GM12872 (cell line): Measurements from ENCODE around the gene SLC37A4.
A peak's percentile ranks its signal among the peaks of the same experiment; 100 is the strongest.

Source experiments
- TF ChIP-seq, protein P1 (sequence below): IDR thresholded peaks from 3 replicates; pipeline ENCODE4 v1.5.1; 2011; ENCODE audit warnings: low read depth, mild to moderate bottlenecking, low read length, moderate library complexity; ENCODE audit not compliant: insufficient read depth

SLC37A4 gene

DNA sequence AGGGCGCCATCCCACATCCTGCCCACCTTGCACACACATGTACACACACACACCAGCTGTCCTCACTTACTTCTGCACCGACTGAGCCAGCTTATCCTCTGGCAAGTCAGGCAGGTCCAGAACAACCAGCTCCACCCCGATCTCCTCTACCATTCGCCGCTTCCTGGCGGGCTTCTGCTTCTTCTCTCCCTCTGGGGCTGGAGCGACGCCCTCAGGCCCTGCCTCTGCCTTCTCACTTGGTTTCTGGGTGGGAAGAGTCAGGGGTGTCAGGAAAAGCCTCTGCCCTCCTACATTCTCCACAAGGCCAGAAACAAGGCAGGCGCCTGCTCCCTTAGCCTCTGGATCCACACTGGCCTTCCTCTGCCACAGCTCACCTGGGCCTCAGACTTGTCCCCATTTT, 18.0 kb upstream of the SLC37A4 start:
- TF ChIP-seq, protein P1, sequence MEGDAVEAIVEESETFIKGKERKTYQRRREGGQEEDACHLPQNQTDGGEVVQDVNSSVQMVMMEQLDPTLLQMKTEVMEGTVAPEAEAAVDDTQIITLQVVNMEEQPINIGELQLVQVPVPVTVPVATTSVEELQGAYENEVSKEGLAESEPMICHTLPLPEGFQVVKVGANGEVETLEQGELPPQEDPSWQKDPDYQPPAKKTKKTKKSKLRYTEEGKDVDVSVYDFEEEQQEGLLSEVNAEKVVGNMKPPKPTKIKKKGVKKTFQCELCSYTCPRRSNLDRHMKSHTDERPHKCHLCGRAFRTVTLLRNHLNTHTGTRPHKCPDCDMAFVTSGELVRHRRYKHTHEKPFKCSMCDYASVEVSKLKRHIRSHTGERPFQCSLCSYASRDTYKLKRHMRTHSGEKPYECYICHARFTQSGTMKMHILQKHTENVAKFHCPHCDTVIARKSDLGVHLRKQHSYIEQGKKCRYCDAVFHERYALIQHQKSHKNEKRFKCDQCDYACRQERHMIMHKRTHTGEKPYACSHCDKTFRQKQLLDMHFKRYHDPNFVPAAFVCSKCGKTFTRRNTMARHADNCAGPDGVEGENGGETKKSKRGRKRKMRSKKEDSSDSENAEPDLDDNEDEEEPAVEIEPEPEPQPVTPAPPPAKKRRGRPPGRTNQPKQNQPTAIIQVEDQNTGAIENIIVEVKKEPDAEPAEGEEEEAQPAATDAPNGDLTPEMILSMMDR: no peak

GRCh38 chr11:119047205-119047604, 16.5 kb upstream of the SLC37A4 start:
- TF ChIP-seq, protein P1: no peak

GRCh38 chr11:119046489-119046888, 15.8 kb upstream of the SLC37A4 start:
- TF ChIP-seq, protein P1: no peak

GRCh38 chr11:119044708-119045107, 14.0 kb upstream of the SLC37A4 start:
- TF ChIP-seq, protein P1: peak; percentile 49

- TF ChIP-seq, protein P1: no peak
These were observed 12.2 kb upstream of the SLC37A4 start for GRCh38 chr11:119042927-119043326.

DNA sequence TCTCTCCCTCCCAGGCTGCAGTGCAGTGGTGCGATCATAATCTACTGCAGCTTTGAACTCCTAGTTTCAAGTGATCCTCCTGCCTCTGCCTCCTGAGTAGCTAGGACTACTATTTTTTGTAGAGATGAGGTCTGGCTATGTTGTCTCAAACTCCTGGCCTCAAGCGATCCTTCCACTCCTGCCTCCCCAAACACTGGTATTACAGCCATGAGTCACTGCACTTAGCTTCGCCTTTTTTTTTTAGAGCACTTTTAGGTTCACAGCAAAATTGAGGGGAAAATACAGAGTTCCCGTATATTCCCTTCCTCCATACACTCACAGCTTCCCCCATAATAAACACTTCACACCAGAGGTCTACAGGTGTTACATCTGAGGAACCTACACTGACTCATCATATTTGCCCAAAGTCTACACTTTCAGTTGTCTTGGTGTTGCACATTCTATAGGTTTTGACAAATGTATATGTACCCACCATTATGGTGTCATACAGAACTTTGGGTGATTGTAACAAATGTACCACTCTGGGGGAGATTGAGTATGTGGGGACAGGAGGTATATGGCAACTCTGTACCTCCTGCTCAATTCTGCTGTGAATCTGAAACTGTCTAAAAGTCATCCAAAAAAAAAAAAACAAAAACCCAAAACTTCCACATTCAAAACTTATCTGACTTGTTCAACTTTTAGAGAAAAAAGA, 11.3 kb upstream of the SLC37A4 start:
- TF ChIP-seq, protein P1: no peak

GRCh38 chr11:119038884-119039283, 8.2 kb upstream of the SLC37A4 start:
- TF ChIP-seq, protein P1: no peak
